GM20431 (cell line): ENCODE measurements around the gene BTG2.

ENCODE experiments used
- in situ Hi-C: fragments of 300-500 bp; cut with MseI, MboI; formaldehyde crosslinking; loops from one replicate; pipeline ENCODE4 v1.15.0; 2020; ENCODE audit warnings: low sequenced_read_pairs; ENCODE audit not compliant: unreplicated experiment

The BTG2 gene

GRCh38 chr1:203327684-203328457 lies 22.6 kb downstream of the BTG2 start:
- in situ Hi-C loops, result no loop called here

GRCh38 chr1:203328714-203329122 lies 23.4 kb downstream of the BTG2 start:
- in situ Hi-C loops, result no loop called here

GRCh38 chr1:203331224-203331623 lies 25.9 kb downstream of the BTG2 start:
- in situ Hi-C loops, result no loop called here

- in situ Hi-C loops, result no loop called here
These were observed 30.2 kb downstream of the BTG2 start for GRCh38 chr1:203335503-203335902.

GRCh38 chr1:203336097-203336496 lies 30.8 kb downstream of the BTG2 start:
- in situ Hi-C loops, result no loop called here

- in situ Hi-C loops, result no loop called here
These were observed 33.2 kb downstream of the BTG2 start for GRCh38 chr1:203338335-203339036.

- in situ Hi-C loops, result loop anchor here (5.0 to 10.0 kb wide), 2 partner anchors 68 to 145 kb away; no protein-coding TSS in a partner anchor
These were observed 34.9 kb downstream of the BTG2 start for GRCh38 chr1:203340112-203340790.

- in situ Hi-C loops, result loop anchor here (5.0 to 10.0 kb wide), 2 partner anchors 70 to 142 kb away; no protein-coding TSS in a partner anchor
These were observed 37.0 kb downstream of the BTG2 start for GRCh38 chr1:203342192-203342940.

GRCh38 chr1:203343956-203344754 lies 38.8 kb downstream of the BTG2 start:
- in situ Hi-C loops, result loop anchor here (5.0 to 10.0 kb wide), 2 partner anchors 72 to 141 kb away; no protein-coding TSS in a partner anchor

GRCh38 chr1:203346060-203346768 lies 40.9 kb downstream of the BTG2 start:
- in situ Hi-C loops, result loop anchor here (10.0 kb wide), 1 partner anchor 139 kb away; no protein-coding TSS in a partner anchor

GRCh38 chr1:203346769-203347102 lies 41.4 kb downstream of the BTG2 start:
- in situ Hi-C loops, result loop anchor here (10.0 kb wide), 1 partner anchor 138 kb away; no protein-coding TSS in a partner anchor

GRCh38 chr1:203349166-203349565 lies 43.8 kb downstream of the BTG2 start:
- in situ Hi-C loops, result loop anchor here (10.0 kb wide), 1 partner anchor 136 kb away; no protein-coding TSS in a partner anchor

GRCh38 chr1:203349773-203350524 lies 44.6 kb downstream of the BTG2 start:
- in situ Hi-C loops, result loop anchor here (10.0 kb wide), 1 partner anchor 135 kb away; no protein-coding TSS in a partner anchor

GRCh38 chr1:203351037-203351625 lies 45.8 kb downstream of the BTG2 start, which contains the start of gene FMOD:
FMOD (minus strand) TSS chr1:203351122; CDS start chr1:203348270, 2,852 bp downstream.
- in situ Hi-C loops, result no loop called here

- in situ Hi-C loops, result no loop called here
These were observed 48.2 kb downstream of the BTG2 start for GRCh38 chr1:203353486-203353885.

- in situ Hi-C loops, result no loop called here
These were observed 48.9 kb downstream of the BTG2 start for GRCh38 chr1:203354246-203354645.

- in situ Hi-C loops, result no loop called here
These were observed 53.8 kb downstream of the BTG2 start for GRCh38 chr1:203359010-203359571.
